SK-N-SH (cell line): ENCODE measurements around the gene COL8A1. TPM values are rescaled to one million over a fixed set of nuclear protein-coding genes. Genes with fewer than 3 reads are reported as not detected.

Experiments used
- CTCF ChIA-PET: fragments of 300-600, 350-600 bp; formaldehyde crosslinking; extraction: SDS; loops from one replicate; lab custom pipeline; 2021; lab: Yijun Ruan, JAX
- POLR2A ChIA-PET: fragments of 350-600 bp; sonication (Branson Sonifier 250); formaldehyde crosslinking; extraction: SDS; loops from one replicate; lab custom pipeline; 2020; ENCODE audit warnings: antibody characterized with exemption, inconsistent platforms; lab: Yijun Ruan, JAX
- DNase-seq: peaks from one replicate; pipeline ENCODE4 v3.0.0; 2012
- H2AFZ ChIP-seq: fragments of 200-600 bp; sonication (generic); 2 replicates; pipeline ENCODE4 v1.8.1; 2016; ENCODE audit warnings: antibody characterized with exemption, mild to moderate bottlenecking, low read depth
- H3F3A ChIP-seq: fragments of 200-600 bp; sonication (generic); replicated peaks from 2 replicates; pipeline ENCODE3; 2016; ENCODE audit warnings: antibody characterized with exemption, mild to moderate bottlenecking; ENCODE audit not compliant: insufficient read depth
- H3K27ac ChIP-seq, 2 experiments: fragments of 200-500 bp in 1 of 2; fragments of 200-600 bp in 1 of 2; sonication (Bioruptor generic) in 1 of 2; sonication (generic), shearing (Covaris generic) in 1 of 2; 2 replicates each; pipeline versions ENCODE4 v1.5.1 to v1.6.1; 2014 to 2016; ENCODE audit warnings: low read depth in 2 of 2, inconsistent platforms in 1 of 2, low read length in 1 of 2, mild to moderate bottlenecking in 1 of 2, mixed read lengths in 1 of 2
- H3K27me3 ChIP-seq: fragments of 200-600 bp; sonication (generic), shearing (Covaris generic); 2 replicates; pipeline ENCODE4 v1.6.1; 2016; ENCODE audit warnings: mixed run types; ENCODE audit not compliant: insufficient read depth
- H3K36me3 ChIP-seq, 2 experiments: fragments of 200-500 bp in 1 of 2; fragments of 200-600 bp in 1 of 2; sonication (Bioruptor generic) in 1 of 2; sonication (generic) in 1 of 2; replicated peaks in 1 of 2; 2 replicates each; pipeline versions ENCODE3 to v1.5.1; 2014 to 2016; ENCODE audit warnings: low read length in 1 of 2, mild to moderate bottlenecking in 1 of 2; ENCODE audit not compliant: insufficient read depth in 2 of 2, control insufficient read depth in 1 of 2
- H3K4me1 ChIP-seq, 2 experiments: fragments of 200-500 bp in 1 of 2; fragments of 200-600 bp in 1 of 2; sonication (Bioruptor generic) in 1 of 2; sonication (generic), shearing (Covaris generic) in 1 of 2; 2 replicates each; pipeline versions ENCODE4 v1.5.1 to v1.6.1; 2014 to 2016; ENCODE audit warnings: low read depth in 1 of 2, low read length in 1 of 2, mixed run types in 1 of 2; ENCODE audit not compliant: insufficient read depth in 2 of 2, control insufficient read depth in 1 of 2
- H3K4me2 ChIP-seq: fragments of 200-600 bp; sonication (generic), shearing (Covaris generic); 2 replicates; pipeline ENCODE4 v1.6.1; 2017; ENCODE audit warnings: mixed run types
- H3K4me3 ChIP-seq, 2 experiments: fragments of 200-500 bp in 1 of 2; fragments of 200-600 bp in 1 of 2; sonication (Bioruptor generic) in 1 of 2; sonication (generic), shearing (Covaris generic) in 1 of 2; 2 replicates each; pipeline versions ENCODE4 v1.5.1 to v1.8.1; 2014 to 2016; ENCODE audit warnings: low read depth in 2 of 2, inconsistent platforms in 1 of 2, low read length in 1 of 2, mild to moderate bottlenecking in 1 of 2, mixed read lengths in 1 of 2, moderate library complexity in 1 of 2
- H3K79me2 ChIP-seq: fragments of 200-600 bp; sonication (generic); 2 replicates; pipeline ENCODE4 v1.8.1; 2017; ENCODE audit warnings: mild to moderate bottlenecking; ENCODE audit not compliant: insufficient read depth
- H3K9ac ChIP-seq: fragments of 200-600 bp; sonication (generic); 2 replicates; pipeline ENCODE4 v1.6.1; 2017; ENCODE audit warnings: mixed run types
- H3K9me2 ChIP-seq: fragments of 200-600 bp; sonication (generic); 2 replicates; pipeline ENCODE4 v1.6.1; 2017; ENCODE audit warnings: mixed run types
- H3K9me3 ChIP-seq: fragments of 200-600 bp; sonication (generic); 2 replicates; pipeline ENCODE4 v1.6.1; 2017; ENCODE audit warnings: mixed run types, mild to moderate bottlenecking, moderate library complexity
- H4K20me1 ChIP-seq: fragments of 200-600 bp; sonication (generic); 2 replicates; pipeline ENCODE4 v1.6.1; 2017; ENCODE audit warnings: mild to moderate bottlenecking, mixed run types; ENCODE audit not compliant: insufficient read depth
- CHD2 ChIP-seq: fragments of 150-350 bp; IDR thresholded peaks from 2 replicates; pipeline ENCODE4 v1.6.1; 2018; ENCODE audit warnings: low read length; ENCODE audit not compliant: partially characterized antibody
- EP300 ChIP-seq, 2 experiments: IDR thresholded peaks; 2 replicates each; pipeline versions ENCODE4 v1.4.0 to v1.6.1; 2012; ENCODE audit warnings: borderline replicate concordance in 1 of 2, low read depth in 1 of 2, low read length in 1 of 2
- FOXJ3 ChIP-seq: sonication (generic); formaldehyde crosslinking; IDR thresholded peaks from 2 replicates; pipeline ENCODE4 v1.5.1; 2020; ENCODE audit warnings: mild to moderate bottlenecking, missing genetic modification reagents
- GABPA ChIP-seq: IDR thresholded peaks from 2 replicates; pipeline ENCODE4 v1.4.0; 2012; ENCODE audit warnings: low read depth, mild to moderate bottlenecking
- GATA2 ChIP-seq: sonication (generic); formaldehyde crosslinking; IDR thresholded peaks from 2 replicates; pipeline ENCODE4 v1.5.0; 2020; ENCODE audit warnings: mild to moderate bottlenecking, missing genetic modification reagents
- IRF3 ChIP-seq: fragments of 150-350 bp; IDR thresholded peaks from 2 replicates; pipeline ENCODE4 v1.6.1; 2016; ENCODE audit warnings: mild to moderate bottlenecking, low read depth, low read length
- JUND ChIP-seq: IDR thresholded peaks from 2 replicates; pipeline ENCODE4 v1.4.0; 2012
- MEF2A ChIP-seq: IDR thresholded peaks from 2 replicates; pipeline ENCODE4 v1.4.0; 2012; ENCODE audit warnings: low read depth, borderline replicate concordance
- MXI1 ChIP-seq: IDR thresholded peaks from 2 replicates; pipeline ENCODE4 v1.6.1; 2012; ENCODE audit warnings: mild to moderate bottlenecking, low read depth, low read length, improper control_type of control experiment
- NFIC ChIP-seq: IDR thresholded peaks from 2 replicates; pipeline ENCODE4 v1.4.0; 2012; ENCODE audit warnings: borderline replicate concordance
- RAD21 ChIP-seq: IDR thresholded peaks from 2 replicates; pipeline ENCODE4 v1.6.1; 2012; ENCODE audit warnings: mild to moderate bottlenecking, low read length
- REST ChIP-seq: IDR thresholded peaks from 2 replicates; pipeline ENCODE4 v1.6.1; 2012; ENCODE audit warnings: mild to moderate bottlenecking, low read depth, low read length, moderate library complexity
- RXRA ChIP-seq: IDR thresholded peaks from 2 replicates; pipeline ENCODE4 v1.4.0; 2012; ENCODE audit warnings: low read depth, mild to moderate bottlenecking, borderline replicate concordance
- SIN3A ChIP-seq: IDR thresholded peaks from 2 replicates; pipeline ENCODE4 v1.6.1; 2012; ENCODE audit warnings: low read depth, mild to moderate bottlenecking, low read length, moderate library complexity, borderline replicate concordance
- TCF12 ChIP-seq: IDR thresholded peaks from 2 replicates; pipeline ENCODE4 v1.4.0; 2012
- USF1 ChIP-seq: IDR thresholded peaks from 2 replicates; pipeline ENCODE4 v1.4.0; 2012; ENCODE audit warnings: low read depth, borderline replicate concordance
- USF2 ChIP-seq: fragments of 150-350 bp; IDR thresholded peaks from 2 replicates; pipeline ENCODE4 v1.6.1; 2017; ENCODE audit warnings: antibody characterized with exemption, low read length, low read depth, borderline replicate concordance
- WGBS: methylation state at CpG from one replicate; pipeline ENCODE4 v1.1.6; 2017; ENCODE audit warnings: low lambda C conversion rate; 5-methylcytosine and 5-hydroxymethylcytosine counted together
- polyA plus RNA-seq, 3 experiments: library from polyadenylated mRNA; depleted of rRNA; stranded (reverse); fragments of >200 nt; gene quantifications; 2 replicates each; pipeline ENCODE4 v1.2.3, GENCODE V29; 2012

The COL8A1 gene
- polyA plus RNA-seq, 1 of the 3 experiments (the other 2 are of a cell fraction), result 4.0 TPM

GRCh38 chr3:99681512-99681911 is 43.1 kb downstream of the COL8A1 start:
- Histone ChIP-seq H3K36me3 (no peaks in the 10 kb centered on the region), H3K9ac (no peak overlapping the region), H3K27ac (no peak overlapping the region), H3K79me2 (no peaks in the 10 kb centered on the region), H2AFZ (no peak overlapping the region), H3K9me3 (no peaks in the 10 kb centered on the region), H3K4me1 (no peaks in the 10 kb centered on the region), H3K27me3 (peaks cover 6% of the 10 kb centered on the region; the same call in 1 of the 2 replicates), H3K9me2 (no peaks in the 10 kb centered on the region), H3K4me3 (no peak overlapping the region), H4K20me1 (no peaks in the 10 kb centered on the region), H3K4me2 (no peak overlapping the region), H3F3A (no peaks in the 10 kb centered on the region)
- ChIA-PET POLR2A (no interaction called here), CTCF (no interaction called here)
- WGBS, result 0% methylated on average over 1 of the region's 1 CpG
- no peak for DNase-seq
- no peak for TF ChIP-seq TCF12
- no peak for TF ChIP-seq GATA2
- no peak for TF ChIP-seq JUND
- TF ChIP-seq GABPA, result no peak
- no peak for TF ChIP-seq RXRA
- no peak for TF ChIP-seq NFIC
- TF ChIP-seq MEF2A, result no peak
- TF ChIP-seq REST, result no peak
- TF ChIP-seq EP300 (IDR thresholded peaks at IDR 0.05; ENCODE audit: borderline replicate concordance in 1 of 2, low read depth in 1 of 2, low read length in 1 of 2), result no peak
- no peak for TF ChIP-seq RAD21
- TF ChIP-seq MXI1, result no peak
- TF ChIP-seq FOXJ3 (CRISPR knock-in tag), result no peak
- no peak for TF ChIP-seq USF1
- TF ChIP-seq USF2, result no peak
- TF ChIP-seq IRF3, result no peak
- TF ChIP-seq SIN3A, result no peak
- no peak for TF ChIP-seq CHD2
